ENCODE results near the gene SPAG7.

SPAG7 gene

GRCh38 chr17:4968486-4969046 is 949 bp upstream of the SPAG7 start:
- Histone ChIP-seq H3K79me1 (ENCODE audit: low read length) (peaks cover 10% of the 10 kb centered on the region), H3K4me2 (ENCODE audit: low read length) (peak overlapping the region; percentile 91), H3K4me3 (ENCODE audit: low read length) (peak overlapping the region; percentile 83), H2AK5ac (ENCODE audit: low read length) (peak overlapping the region; percentile 90), H3K9ac (ENCODE audit: low read length) (peak overlapping the region; percentile 76), H2BK15ac (replicated peaks; ENCODE audit: low read depth) (no peak overlapping the region), H2BK5ac (ENCODE audit: low read length) (peak overlapping the region; percentile 96), H4K8ac (ENCODE audit: low read depth, low read length) (no peak overlapping the region), H3K27ac (ENCODE audit: low read depth, low read length) (peak overlapping the region; percentile 58), H3K56ac (ENCODE audit: low read length) (peak overlapping the region; percentile 99), H3K36me3 (ENCODE audit: control insufficient read depth, insufficient read depth, low read length) (no peaks in the 10 kb centered on the region), H3K23ac (ENCODE audit: low read length) (peak overlapping the region; percentile 34), H3K27me3 (ENCODE audit: insufficient read depth, low read length, poor library complexity) (no peaks in the 10 kb centered on the region), H3K79me2 (ENCODE audit: control insufficient read depth, insufficient read depth, low read length) (peaks cover 6% of the 10 kb centered on the region), H3K18ac (ENCODE audit: low read length) (peak overlapping the region; percentile 82), H4K5ac (ENCODE audit: low read length) (no peak overlapping the region), H2BK120ac (ENCODE audit: low read depth, low read length) (peak overlapping the region; percentile 15), H3K4ac (ENCODE audit: low read depth, low read length) (peak overlapping the region; percentile 75), H3K4me1 (ENCODE audit: control insufficient read depth, low read depth, low read length) (peaks cover 4% of the 10 kb centered on the region)
- no CpG with 5 or more reads among the region's 23 CpGs for WGBS (ENCODE audit: extremely low coverage, insufficient coverage, low lambda C conversion rate)
- DNase-seq = peak; percentile 69

- Histone ChIP-seq H3K23ac (ENCODE audit: low read length) (peak overlapping the region; percentile 81), H3K36me3 (ENCODE audit: control insufficient read depth, insufficient read depth, low read length) (no peaks in the 10 kb centered on the region), H2BK5ac (ENCODE audit: low read length) (peak overlapping the region; percentile 81)
Observed at GRCh38 chr17:4966844-4967538, 626 bp downstream of the SPAG7 start.

GRCh38 chr17:4965311-4965986 is 2.2 kb downstream of the SPAG7 start:
- no peak overlapping the region for H2BK15ac ChIP-seq (replicated peaks; ENCODE audit: low read depth)
- no peak overlapping the region for H2AK5ac ChIP-seq (ENCODE audit: low read length)
- no peak overlapping the region for H3K23ac ChIP-seq (ENCODE audit: low read length)
- H3K4me1 ChIP-seq (ENCODE audit: control insufficient read depth, low read depth, low read length) = peaks cover 4% of the 10 kb centered on the region
- H2BK120ac ChIP-seq (ENCODE audit: low read depth, low read length) = no peak overlapping the region
- H3K36me3 ChIP-seq (ENCODE audit: control insufficient read depth, insufficient read depth, low read length) = no peaks in the 10 kb centered on the region
- no peak overlapping the region for H4K8ac ChIP-seq (ENCODE audit: low read depth, low read length)
- H3K27me3 ChIP-seq (ENCODE audit: insufficient read depth, low read length, poor library complexity) = no peaks in the 10 kb centered on the region
- H3K27ac ChIP-seq (ENCODE audit: low read depth, low read length) = no peak overlapping the region
- no peak overlapping the region for H3K18ac ChIP-seq (ENCODE audit: low read length)
- H3K4me2 ChIP-seq (ENCODE audit: low read length) = no peak overlapping the region
- peaks cover 6% of the 10 kb centered on the region for H3K79me2 ChIP-seq (ENCODE audit: control insufficient read depth, insufficient read depth, low read length)
- no peak overlapping the region for H3K56ac ChIP-seq (ENCODE audit: low read length)
- WGBS (ENCODE audit: extremely low coverage, insufficient coverage, low lambda C conversion rate) = no CpG with 5 or more reads among the region's 15 CpGs
- no peak overlapping the region for H3K4ac ChIP-seq (ENCODE audit: low read depth, low read length)
- H2BK5ac ChIP-seq (ENCODE audit: low read length) = no peak overlapping the region
- H3K9ac ChIP-seq (ENCODE audit: low read length) = no peak overlapping the region
- H3K79me1 ChIP-seq (ENCODE audit: low read length) = peaks cover 10% of the 10 kb centered on the region
- H4K5ac ChIP-seq (ENCODE audit: low read length) = no peak overlapping the region
- DNase-seq = no peak
- no peak overlapping the region for H3K4me3 ChIP-seq (ENCODE audit: low read length)

More at GRCh38 chr17:4966844-4967538, 626 bp downstream of the SPAG7 start:
- Histone ChIP-seq H3K56ac (ENCODE audit: low read length) (peak overlapping the region; percentile 96), H3K18ac (ENCODE audit: low read length) (peak overlapping the region; percentile 94), H3K27ac (ENCODE audit: low read depth, low read length) (peak overlapping the region; percentile 97), H3K4me1 (ENCODE audit: control insufficient read depth, low read depth, low read length) (peaks cover 4% of the 10 kb centered on the region), H4K8ac (ENCODE audit: low read depth, low read length) (no peak overlapping the region), H3K4me2 (ENCODE audit: low read length) (peak overlapping the region; percentile 77), H2BK120ac (ENCODE audit: low read depth, low read length) (peak overlapping the region; percentile 45), H2AK5ac (ENCODE audit: low read length) (peak overlapping the region; percentile 68), H3K9ac (ENCODE audit: low read length) (peak overlapping the region; percentile 94), H3K4ac (ENCODE audit: low read depth, low read length) (peak overlapping the region; percentile 74), H2BK15ac (replicated peaks; ENCODE audit: low read depth) (no peak overlapping the region), H3K79me2 (ENCODE audit: control insufficient read depth, insufficient read depth, low read length) (peaks cover 6% of the 10 kb centered on the region), H3K4me3 (ENCODE audit: low read length) (peak overlapping the region; percentile 58), H3K79me1 (ENCODE audit: low read length) (peaks cover 10% of the 10 kb centered on the region), H3K27me3 (ENCODE audit: insufficient read depth, low read length, poor library complexity) (no peaks in the 10 kb centered on the region), H4K5ac (ENCODE audit: low read length) (no peak overlapping the region)
- WGBS (ENCODE audit: extremely low coverage, insufficient coverage, low lambda C conversion rate) = no CpG with 5 or more reads among the region's 42 CpGs
- peak; percentile 100 for DNase-seq

GRCh38 chr17:4960279-4960922 is 7.2 kb downstream of the SPAG7 start:
- H4K8ac ChIP-seq (ENCODE audit: low read depth, low read length) = no peak overlapping the region

DNA sequence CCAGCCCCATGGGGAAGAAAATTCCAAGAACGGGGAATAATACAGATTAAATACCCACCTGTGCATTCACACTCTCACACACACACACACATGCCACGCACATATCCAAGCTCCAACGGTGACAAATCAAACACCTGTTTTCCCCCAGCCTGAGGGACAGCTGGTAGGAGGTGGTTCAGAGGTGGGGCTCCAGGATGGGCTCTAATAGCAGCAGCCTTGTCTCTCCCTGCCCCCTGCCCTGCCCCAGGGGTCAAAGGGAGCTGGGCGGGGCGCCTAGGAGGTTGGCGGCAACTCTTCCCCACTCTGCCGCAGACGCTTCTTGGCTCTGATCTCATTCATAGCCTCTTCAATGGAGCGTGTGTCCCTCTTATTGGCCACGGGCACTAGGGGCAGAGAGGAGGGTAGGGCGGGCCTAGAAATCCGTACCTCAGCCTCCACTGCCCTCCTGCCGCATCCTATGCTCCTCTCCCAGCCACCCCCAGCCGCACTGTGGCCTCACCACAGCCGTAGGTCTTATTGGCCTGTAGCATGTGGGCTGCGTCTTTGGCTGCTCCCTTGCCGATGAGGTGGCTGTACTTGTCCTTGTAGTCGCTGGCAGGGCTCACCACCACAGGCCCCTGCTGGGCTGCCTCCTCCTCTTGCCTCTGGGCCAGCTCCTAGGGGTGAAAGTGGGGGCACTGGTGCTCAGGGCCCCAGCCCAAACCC is 8.2 kb downstream of the SPAG7 start:
- Histone ChIP-seq H3K27ac (ENCODE audit: low read depth, low read length) (no peak overlapping the region), H3K4me2 (ENCODE audit: low read length) (no peak overlapping the region), H2BK120ac (ENCODE audit: low read depth, low read length) (no peak overlapping the region), H4K8ac (ENCODE audit: low read depth, low read length) (no peak overlapping the region), H3K4ac (ENCODE audit: low read depth, low read length) (no peak overlapping the region), H3K79me2 (ENCODE audit: control insufficient read depth, insufficient read depth, low read length) (no peaks in the 10 kb centered on the region), H3K4me3 (ENCODE audit: low read length) (no peak overlapping the region), H2AK5ac (ENCODE audit: low read length) (no peak overlapping the region), H3K27me3 (ENCODE audit: insufficient read depth, low read length, poor library complexity) (no peaks in the 10 kb centered on the region), H3K79me1 (ENCODE audit: low read length) (no peaks in the 10 kb centered on the region), H3K9ac (ENCODE audit: low read length) (no peak overlapping the region), H3K4me1 (ENCODE audit: control insufficient read depth, low read depth, low read length) (no peaks in the 10 kb centered on the region), H3K18ac (ENCODE audit: low read length) (no peak overlapping the region), H3K23ac (ENCODE audit: low read length) (no peak overlapping the region), H3K36me3 (ENCODE audit: control insufficient read depth, insufficient read depth, low read length) (peaks cover 4% of the 10 kb centered on the region), H4K5ac (ENCODE audit: low read length) (no peak overlapping the region), H2BK15ac (replicated peaks; ENCODE audit: low read depth) (no peak overlapping the region), H3K56ac (ENCODE audit: low read length) (no peak overlapping the region), H2BK5ac (ENCODE audit: low read length) (no peak overlapping the region)
- DNase-seq = no peak
- no CpG with 5 or more reads among the region's 18 CpGs for WGBS (ENCODE audit: extremely low coverage, insufficient coverage, low lambda C conversion rate)

More at GRCh38 chr17:4960279-4960922, 7.2 kb downstream of the SPAG7 start:
- DNase-seq = peak; percentile 36
- Histone ChIP-seq H3K23ac (ENCODE audit: low read length) (peak overlapping the region; percentile 31), H4K5ac (ENCODE audit: low read length) (no peak overlapping the region), H3K9ac (ENCODE audit: low read length) (no peak overlapping the region), H3K4me2 (ENCODE audit: low read length) (no peak overlapping the region), H3K4me3 (ENCODE audit: low read length) (no peak overlapping the region), H2AK5ac (ENCODE audit: low read length) (no peak overlapping the region), H2BK120ac (ENCODE audit: low read depth, low read length) (no peak overlapping the region), H3K4me1 (ENCODE audit: control insufficient read depth, low read depth, low read length) (no peaks in the 10 kb centered on the region), H3K4ac (ENCODE audit: low read depth, low read length) (no peak overlapping the region), H2BK5ac (ENCODE audit: low read length) (no peak overlapping the region), H3K36me3 (ENCODE audit: control insufficient read depth, insufficient read depth, low read length) (peaks cover 4% of the 10 kb centered on the region), H3K79me2 (ENCODE audit: control insufficient read depth, insufficient read depth, low read length) (peaks cover 1% of the 10 kb centered on the region), H3K79me1 (ENCODE audit: low read length) (peaks cover 3% of the 10 kb centered on the region), H2BK15ac (replicated peaks; ENCODE audit: low read depth) (no peak overlapping the region), H3K27ac (ENCODE audit: low read depth, low read length) (no peak overlapping the region), H3K56ac (ENCODE audit: low read length) (peak overlapping the region; percentile 12), H3K27me3 (ENCODE audit: insufficient read depth, low read length, poor library complexity) (no peaks in the 10 kb centered on the region), H3K18ac (ENCODE audit: low read length) (no peak overlapping the region)
- no CpG with 5 or more reads among the region's 9 CpGs for WGBS (ENCODE audit: extremely low coverage, insufficient coverage, low lambda C conversion rate)
